Activated CD8-positive, alpha-beta memory T cell treated with anti-CD3 and anti-CD28 coated beads for 1 hour (primary cell): ENCODE results near the gene LLGL2.
"Not testable (repeated sequence)": the region's sequence is repeated elsewhere in the genome, so short reads cannot be mapped to it uniquely, and the experiment has no call there.

ENCODE experiments used
- DNase-seq, 2 donors: peaks; one replicate each; pipeline ENCODE4 v3.0.0-alpha.2; 2020; ENCODE audit warnings: low read depth in 1 of 2; ENCODE audit errors: extremely low read depth in 1 of 2

LLGL2 gene, protein sequence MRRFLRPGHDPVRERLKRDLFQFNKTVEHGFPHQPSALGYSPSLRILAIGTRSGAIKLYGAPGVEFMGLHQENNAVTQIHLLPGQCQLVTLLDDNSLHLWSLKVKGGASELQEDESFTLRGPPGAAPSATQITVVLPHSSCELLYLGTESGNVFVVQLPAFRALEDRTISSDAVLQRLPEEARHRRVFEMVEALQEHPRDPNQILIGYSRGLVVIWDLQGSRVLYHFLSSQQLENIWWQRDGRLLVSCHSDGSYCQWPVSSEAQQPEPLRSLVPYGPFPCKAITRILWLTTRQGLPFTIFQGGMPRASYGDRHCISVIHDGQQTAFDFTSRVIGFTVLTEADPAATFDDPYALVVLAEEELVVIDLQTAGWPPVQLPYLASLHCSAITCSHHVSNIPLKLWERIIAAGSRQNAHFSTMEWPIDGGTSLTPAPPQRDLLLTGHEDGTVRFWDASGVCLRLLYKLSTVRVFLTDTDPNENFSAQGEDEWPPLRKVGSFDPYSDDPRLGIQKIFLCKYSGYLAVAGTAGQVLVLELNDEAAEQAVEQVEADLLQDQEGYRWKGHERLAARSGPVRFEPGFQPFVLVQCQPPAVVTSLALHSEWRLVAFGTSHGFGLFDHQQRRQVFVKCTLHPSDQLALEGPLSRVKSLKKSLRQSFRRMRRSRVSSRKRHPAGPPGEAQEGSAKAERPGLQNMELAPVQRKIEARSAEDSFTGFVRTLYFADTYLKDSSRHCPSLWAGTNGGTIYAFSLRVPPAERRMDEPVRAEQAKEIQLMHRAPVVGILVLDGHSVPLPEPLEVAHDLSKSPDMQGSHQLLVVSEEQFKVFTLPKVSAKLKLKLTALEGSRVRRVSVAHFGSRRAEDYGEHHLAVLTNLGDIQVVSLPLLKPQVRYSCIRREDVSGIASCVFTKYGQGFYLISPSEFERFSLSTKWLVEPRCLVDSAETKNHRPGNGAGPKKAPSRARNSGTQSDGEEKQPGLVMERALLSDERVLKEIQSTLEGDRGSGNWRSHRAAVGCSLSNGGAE

DNA sequence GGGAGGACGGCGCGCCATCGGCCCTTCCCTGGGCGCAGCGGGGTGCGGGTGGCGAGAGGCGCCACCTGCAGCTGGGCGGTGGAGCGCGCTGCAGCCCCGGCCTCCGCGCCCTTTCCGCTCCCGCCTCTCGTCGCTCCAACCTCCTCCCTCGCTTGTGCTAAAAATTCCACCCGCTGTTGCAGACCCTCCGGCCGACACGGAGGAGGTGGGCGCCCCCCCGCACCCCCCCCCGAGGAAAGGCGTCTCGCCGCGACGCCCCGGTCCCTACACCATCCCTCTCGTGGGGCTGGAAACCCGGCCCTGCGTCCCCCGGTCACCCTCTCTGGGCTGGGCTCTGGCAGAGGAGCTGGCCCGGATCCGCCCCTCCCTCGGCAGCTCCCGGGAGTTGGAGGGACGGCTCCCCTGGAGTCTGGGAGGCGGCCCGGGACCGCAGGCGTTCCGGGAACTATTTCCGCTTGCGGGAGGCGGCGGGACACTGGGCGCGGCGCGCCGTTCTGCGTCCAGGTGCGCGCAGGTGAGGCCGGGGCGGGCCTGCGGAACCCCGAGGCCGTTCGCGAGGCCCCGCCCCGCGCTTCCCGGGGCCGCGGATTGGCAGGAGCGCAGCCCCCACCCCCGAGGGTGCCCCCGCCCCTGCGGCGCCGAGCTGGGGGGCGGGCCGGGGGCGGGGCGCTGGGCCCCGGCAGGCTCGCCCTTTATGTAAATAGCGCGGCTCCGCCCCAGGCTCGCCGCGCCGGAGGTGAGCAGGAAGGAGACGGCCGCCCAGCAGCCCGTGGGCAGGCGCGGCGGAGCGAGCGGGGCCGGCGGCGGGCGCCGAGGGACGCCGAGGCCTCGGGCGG, at the start of gene LLGL2:
Gene LLGL2 (plus strand): TSS at position 728 of the 836 bp plus-strand sequence. CDS start 17,730 bp downstream, outside the sequence.
- DNase-seq, result peak; percentile 50 to 77

DNA sequence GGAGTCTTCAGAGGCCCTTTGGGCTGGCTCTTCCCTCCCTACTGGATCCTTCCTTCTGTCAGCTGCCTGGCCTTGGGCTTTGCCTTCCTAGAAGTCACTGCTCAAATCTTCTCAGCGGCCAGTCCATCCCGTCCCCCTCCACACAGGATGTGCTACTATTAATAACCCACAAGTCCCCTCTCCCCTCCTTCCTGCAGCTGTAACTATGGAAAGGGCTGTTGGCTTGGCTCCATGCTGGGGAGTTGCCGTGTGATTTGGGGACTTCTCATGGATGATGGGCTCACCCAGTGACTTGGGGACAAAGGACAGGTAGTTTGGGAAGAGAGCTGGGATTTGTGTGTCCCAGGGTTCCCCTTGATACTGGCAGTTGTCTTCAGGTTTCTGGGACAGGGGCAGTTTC, 49.6 kb upstream of the LLGL2 start:
- no peak for DNase-seq

DNA sequence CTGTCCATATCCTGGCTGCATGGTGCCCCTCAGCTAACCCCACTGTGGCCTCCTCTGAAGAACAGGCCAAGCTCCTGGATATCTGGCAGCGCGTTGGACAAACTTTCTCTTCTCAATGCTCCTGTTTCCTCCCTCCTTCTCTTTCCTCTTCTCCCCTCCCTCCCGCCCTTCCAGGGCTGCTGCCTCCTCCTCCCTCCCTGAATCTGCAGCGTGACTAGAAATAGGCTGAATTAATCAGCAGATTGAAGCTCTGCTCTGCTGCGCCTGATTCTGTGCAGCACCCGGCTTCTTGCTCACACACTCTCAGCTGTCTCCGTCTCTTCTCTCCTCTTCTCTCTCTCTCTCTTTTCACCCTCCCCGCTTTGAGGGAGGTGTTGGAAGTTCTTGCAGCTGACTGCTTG, 49.2 kb upstream of the LLGL2 start:
- no peak for DNase-seq

DNA sequence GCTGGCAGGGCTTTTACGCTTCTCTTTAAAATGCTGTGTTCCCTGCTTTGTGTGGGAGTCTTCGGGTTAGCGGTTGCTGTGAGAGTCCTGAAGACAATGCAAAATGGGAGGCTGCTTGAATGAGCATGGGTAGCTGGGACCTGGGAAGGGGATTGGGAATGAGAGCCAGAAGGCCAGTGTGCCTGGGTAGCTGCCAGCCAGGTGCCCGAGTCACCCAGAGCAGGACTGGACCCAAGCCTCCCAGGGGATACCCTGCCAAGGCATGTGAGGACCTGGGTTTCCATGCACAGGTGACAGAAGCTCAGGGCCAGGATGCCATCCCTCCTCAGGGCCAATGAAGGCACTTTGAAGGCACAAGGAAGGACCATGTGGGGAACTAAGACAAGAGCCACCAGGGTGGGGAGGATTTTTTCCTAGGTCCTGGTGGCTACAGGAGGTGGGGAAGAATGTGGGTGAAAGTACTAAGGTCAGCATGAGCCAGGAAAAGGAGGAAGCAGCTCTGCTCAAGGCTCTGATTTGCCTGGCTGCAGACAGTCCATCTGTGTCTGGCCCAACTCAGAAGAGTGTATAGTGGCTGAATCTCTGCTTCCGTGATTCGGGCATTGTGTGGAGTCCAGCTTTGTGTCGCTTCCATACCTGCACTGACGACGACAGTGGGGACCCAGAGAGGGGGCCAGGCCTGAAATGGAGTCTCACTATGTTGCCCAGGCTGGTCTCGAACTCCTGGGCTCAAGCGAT, 48.6 kb upstream of the LLGL2 start:
- no peak for DNase-seq

DNA sequence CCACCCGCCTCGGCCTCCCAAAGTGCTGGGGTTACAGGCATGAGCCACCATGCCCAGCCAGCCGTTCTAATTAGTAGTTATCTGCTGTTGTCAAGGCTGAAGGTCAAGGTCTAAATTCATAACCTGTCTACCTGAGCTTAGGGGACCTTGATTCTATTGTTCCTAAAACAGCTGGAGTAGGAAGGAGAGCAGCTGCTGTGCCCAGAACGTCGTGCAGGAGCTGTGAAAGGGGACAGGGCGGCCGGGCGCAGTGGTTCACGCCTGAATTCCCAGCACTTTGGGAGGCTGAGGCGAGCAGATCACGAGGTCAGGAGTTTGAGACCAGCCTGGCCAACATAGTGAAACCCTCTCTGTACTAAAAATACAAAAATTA, 48.0 kb upstream of the LLGL2 start:
- DNase-seq, result not testable (repeated sequence)

DNA sequence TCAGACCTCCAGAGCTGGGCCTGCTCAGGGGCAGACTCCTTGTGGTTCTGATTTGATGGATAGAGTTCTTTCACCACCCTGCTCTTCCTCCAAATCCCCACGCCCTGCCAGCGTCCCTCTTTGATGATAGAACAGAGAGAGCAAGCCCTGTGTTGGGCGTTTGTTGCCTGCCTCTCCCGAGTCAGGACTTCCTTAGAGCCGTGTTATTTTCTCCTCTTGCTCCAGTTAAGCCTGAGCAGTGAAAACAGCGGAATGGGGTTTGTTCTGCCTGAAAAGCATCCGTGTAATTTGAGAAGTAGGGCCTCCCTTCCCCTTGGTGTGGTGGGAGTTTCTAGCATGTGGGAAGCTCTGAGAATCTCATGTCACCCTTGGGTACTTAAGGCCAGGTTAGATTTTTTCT, 47.0 kb upstream of the LLGL2 start:
- no peak for DNase-seq

DNA sequence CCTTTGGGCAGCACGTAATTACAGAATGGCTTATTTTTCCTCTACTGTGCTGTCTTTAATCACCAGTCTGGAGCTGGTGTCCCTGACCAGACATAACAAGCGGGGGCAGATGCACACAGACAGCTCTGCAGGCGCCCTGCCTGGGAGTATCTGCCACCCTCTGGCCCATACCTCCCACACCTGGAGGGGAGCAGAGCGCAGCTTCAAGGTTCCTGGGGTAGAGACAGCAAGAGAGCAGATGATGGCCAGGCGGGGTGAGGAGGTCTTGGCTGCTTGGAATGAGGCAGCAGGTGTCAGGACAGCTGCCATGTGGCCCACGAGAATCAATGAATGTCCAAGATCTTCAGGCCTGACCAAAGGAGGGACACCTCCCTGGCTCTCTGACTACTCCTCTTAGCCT, 45.2 kb upstream of the LLGL2 start:
- no peak for DNase-seq

DNA sequence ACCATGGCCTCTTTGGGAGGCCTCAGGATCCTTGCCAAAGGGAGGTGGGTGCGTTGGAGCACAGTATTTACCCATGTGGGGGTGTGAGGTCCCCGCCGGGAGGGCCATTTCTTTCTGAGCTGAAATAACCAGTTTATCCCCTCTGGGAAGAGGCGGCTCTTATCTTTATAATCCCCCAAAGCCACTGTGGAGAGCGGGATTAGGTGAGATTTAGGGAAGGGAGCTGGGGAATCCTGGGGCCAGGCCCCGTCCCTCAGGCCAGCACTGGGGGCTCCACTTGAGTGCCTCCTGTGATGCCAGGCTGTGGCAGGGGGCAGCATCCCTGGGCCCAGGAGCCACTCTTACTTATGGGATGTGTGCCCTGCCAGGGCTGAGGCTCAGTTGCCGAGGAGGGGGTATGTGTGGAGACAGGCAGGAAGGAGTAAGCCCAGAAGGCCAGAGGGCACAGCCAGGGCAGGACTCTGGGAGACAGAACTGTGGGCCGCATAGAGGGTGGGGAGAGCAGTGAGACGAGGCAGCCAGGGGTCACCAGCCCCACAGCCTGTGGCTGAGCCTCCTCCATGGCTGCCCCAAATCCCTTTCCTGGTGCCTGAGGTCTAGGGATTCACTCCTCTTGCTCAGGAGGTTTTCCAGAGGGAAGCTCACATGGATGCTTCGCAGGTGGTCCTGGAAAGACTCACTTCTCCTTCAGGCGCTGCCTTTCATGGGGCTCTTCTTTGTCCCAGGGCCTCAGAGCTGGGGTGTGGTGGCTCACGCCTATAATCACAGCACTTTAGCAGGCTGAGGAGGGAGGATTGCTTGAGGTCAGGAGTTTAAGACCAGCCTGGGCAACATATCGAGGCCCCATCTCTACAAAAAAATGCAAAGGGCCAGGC, 44.1 kb upstream of the LLGL2 start:
- no peak for DNase-seq

DNA sequence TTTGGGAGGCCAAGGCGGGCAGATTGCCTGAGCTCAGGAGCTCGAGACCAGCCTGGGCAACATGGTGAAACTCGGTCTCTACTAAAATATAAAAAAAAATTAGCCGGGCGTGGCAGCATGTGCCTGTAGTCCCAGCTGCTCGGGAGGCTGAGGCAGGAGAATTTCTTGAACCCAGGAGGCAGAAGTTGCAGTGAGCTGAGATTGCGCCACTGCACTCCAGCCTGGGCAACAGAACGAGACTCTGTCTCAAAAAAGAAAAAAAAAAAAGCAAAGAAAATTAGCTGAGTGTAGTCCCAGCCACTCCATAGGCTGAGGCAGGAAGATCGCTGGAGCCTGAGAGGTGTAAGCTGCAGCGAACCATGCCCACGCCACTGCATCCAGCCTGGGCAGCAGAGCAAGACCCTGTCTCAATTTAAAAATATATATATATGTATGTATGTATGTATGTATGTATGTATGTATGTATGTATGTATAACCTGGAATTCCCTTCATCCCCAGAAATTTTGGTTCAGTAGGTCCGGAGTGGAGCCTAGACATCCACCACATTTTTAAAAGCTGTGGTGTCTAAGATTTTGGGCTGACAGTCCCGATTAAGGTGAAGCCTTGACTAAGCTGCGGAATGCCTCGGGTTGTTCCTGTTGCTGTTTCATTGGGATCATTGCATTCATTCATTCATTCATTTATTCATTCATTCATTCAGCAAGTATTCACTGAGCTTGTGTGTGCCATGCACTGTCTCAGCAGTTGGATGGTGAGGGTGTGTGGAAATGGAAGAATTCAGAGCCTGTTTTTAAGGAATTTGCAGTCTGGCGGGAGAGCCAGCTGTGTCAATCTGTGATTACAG, 43.2 kb upstream of the LLGL2 start:
- no peak for DNase-seq

DNA sequence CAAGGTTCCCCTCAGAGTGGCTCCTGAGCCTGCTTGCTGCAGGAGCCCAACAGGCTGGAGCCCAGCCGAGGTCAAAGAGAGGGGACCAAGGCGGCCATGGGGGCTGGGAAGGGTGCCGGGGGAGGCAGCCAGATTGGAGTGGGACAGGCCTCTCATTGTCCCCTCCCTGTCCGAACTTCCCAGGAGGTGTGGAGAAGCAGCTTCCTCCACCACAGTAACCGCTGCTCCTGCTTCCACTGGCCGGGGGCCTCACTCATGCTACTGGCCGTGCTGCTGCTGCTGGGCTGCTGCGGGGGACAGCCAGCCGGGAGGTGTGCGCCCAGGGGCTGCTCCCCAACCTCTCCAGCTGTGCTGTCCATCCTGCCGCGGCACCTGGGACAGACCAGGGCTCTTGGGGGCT, 39.8 kb upstream of the LLGL2 start:
- DNase-seq, result no peak

DNA sequence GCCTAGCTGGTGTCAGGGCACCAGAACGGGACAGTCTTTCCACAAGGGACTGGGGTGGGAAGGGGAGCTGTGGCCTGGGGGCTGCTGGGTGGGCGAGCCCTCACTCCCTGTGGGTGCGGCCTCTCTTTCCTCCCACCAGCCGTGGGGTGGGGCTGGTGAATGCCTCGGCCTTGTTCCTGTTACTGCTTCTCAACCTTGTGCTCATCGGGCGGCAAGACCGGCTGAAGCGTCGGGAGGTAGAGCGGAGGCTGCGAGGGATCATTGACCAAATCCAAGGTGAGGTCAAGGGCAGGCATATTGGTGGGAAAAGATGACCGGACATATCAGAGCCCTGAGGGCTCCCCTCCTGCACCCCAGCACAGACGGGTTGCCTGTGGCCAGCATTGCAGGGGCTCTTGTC, 39.3 kb upstream of the LLGL2 start:
- DNase-seq, result no peak

DNA sequence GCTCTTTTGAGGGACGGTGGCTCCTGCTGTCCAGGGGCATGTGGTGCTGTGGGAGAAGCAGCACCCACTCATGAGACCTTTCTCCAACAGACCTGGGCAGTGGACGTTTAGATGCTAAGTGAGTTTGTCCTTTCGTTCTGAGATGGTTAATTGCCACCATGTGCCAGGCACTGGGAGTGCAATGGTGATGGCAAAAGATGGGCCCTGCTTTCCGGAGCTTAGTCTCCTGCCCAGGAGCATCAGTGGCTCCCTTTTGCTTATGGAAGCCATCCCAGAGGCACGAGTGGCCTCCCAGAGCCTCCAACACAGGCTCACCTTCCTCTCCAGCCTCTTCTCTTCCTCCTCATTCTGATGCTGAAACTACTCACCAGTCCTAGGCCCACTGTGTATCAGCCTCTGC, 38.5 kb upstream of the LLGL2 start:
- no peak for DNase-seq

DNA sequence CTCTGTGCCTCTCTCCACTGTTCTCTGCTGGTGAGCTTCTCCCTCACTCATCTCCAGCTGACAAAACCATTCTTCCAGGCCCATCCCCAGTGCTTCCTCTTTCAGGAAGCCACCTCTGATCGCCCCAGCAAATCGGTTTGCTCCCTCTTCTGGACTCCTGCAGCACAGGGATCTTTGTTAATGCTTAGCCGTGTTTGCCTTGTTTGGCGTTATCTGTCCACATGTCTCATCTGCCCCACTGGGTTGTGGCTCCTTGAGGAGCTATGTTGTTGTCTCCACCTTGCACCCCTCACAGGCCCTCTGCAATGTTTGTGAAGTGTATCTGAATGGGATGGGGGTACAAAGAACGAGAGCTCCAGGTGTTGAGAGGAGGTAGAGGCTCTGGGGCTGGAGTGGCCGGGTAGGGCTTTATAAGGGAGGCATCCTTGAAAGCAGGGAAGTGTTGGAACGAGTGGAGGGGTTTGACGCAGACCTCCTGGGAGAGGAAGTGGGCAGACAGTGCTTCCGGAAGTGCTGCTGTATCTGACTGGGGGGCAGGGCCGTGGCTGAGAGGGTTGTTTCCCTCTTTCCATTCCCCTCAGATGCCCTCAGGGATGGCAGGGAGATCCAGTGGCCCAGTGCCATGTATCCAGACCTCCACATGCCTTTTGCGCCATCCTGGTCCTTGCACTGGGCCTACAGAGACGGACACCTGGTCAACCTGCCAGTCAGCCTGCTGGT, 38.0 kb upstream of the LLGL2 start:
- peak in 1 of 2 donors; percentile 31 for DNase-seq

DNA sequence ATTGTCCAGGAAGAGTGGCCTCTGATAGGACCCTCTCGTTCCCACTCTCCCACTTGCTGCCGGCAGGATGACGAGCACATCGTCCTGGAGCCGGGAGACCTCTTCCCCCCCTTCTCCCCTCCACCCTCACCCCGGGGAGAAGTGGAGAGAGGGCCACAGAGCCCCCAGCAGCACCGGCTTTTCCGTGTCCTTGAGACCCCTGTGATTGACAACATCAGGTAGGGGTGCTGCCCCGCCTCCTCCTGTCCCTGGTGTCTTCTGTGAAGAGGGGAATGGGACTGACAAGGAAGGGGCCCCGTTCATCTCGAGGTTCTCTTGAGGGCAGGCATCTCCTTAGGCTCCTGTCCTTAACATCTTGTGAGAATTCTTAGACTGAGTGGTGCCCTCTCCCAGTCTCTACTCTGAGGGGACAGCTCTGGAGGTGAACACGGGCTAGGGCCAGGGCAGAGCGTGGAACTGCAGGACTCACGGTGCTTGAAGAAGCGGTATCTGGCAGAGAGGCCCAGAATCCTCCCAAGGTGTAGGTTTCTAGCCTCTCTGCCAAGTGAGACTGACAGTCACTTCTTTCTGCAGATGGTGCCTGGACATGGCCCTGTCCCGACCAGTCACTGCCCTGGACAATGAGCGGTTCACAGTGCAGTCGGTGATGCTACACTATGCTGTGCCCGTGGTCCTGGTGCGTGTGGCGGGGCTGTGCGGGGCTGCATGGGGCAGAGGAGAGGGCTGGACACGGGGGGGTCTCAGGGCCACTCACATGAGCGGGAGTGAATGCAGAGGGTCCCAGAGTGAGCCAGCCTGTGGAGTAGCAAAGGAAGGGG, 36.6 kb upstream of the LLGL2 start:
- no peak for DNase-seq

DNA sequence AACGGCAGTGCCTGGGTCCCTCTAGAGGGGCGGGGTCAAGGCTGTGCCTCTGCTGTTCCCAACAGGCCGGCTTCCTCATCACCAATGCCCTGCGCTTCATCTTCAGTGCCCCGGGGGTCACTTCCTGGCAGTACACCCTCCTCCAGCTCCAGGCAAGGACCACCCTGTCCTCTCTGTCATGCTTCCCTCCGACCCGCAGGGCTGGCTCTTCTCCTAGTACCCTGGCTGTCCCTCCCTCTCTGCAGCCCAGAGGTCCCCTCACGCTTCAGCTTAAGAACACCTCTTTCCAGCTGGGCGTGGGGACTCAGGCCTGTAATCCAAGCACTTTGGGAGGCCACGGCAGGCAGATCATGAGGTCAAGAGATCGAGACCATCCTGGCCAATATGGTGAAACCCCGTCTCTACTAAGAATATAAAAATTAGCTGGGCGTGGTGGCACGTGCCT, 36.0 kb upstream of the LLGL2 start:
- no peak for DNase-seq

DNA sequence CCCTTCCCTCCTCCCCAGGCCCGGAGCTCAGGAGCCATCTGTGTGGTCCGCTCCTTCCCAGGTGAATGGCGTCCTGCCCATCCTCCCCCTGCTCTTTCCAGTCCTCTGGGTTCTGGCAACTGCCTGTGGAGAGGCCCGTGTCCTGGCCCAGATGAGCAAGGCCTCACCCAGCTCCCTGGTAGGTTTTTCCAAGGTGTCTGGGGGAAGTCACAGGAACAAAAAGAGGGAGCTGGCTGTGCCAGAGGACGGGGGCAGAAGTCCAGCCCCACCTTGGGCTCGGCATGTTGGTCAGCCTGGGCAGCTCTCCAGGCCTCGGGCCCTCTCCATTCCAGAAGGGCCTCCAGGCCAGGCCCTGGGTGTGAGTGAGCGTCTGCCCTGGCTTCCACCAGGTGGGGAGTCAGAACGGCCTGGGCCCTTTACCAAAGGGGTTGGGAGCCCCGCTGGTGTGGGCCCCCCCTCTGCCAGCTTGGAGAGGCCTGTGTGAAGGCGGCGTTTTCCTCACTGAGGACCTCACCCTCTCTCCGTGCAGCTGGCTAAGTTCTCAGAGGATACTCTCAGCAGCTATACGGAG, 35.2 kb upstream of the LLGL2 start:
- DNase-seq, result no peak
